ENCODE measurements around the gene CHL1. TPM values are rescaled to one million over a fixed set of nuclear protein-coding genes. Genes with fewer than 3 reads are reported as not detected.

Gene CHL1, protein sequence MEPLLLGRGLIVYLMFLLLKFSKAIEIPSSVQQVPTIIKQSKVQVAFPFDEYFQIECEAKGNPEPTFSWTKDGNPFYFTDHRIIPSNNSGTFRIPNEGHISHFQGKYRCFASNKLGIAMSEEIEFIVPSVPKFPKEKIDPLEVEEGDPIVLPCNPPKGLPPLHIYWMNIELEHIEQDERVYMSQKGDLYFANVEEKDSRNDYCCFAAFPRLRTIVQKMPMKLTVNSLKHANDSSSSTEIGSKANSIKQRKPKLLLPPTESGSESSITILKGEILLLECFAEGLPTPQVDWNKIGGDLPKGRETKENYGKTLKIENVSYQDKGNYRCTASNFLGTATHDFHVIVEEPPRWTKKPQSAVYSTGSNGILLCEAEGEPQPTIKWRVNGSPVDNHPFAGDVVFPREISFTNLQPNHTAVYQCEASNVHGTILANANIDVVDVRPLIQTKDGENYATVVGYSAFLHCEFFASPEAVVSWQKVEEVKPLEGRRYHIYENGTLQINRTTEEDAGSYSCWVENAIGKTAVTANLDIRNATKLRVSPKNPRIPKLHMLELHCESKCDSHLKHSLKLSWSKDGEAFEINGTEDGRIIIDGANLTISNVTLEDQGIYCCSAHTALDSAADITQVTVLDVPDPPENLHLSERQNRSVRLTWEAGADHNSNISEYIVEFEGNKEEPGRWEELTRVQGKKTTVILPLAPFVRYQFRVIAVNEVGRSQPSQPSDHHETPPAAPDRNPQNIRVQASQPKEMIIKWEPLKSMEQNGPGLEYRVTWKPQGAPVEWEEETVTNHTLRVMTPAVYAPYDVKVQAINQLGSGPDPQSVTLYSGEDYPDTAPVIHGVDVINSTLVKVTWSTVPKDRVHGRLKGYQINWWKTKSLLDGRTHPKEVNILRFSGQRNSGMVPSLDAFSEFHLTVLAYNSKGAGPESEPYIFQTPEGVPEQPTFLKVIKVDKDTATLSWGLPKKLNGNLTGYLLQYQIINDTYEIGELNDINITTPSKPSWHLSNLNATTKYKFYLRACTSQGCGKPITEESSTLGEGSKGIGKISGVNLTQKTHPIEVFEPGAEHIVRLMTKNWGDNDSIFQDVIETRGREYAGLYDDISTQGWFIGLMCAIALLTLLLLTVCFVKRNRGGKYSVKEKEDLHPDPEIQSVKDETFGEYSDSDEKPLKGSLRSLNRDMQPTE (N-terminal part only)
- polyA plus RNA-seq: not detected

DNA sequence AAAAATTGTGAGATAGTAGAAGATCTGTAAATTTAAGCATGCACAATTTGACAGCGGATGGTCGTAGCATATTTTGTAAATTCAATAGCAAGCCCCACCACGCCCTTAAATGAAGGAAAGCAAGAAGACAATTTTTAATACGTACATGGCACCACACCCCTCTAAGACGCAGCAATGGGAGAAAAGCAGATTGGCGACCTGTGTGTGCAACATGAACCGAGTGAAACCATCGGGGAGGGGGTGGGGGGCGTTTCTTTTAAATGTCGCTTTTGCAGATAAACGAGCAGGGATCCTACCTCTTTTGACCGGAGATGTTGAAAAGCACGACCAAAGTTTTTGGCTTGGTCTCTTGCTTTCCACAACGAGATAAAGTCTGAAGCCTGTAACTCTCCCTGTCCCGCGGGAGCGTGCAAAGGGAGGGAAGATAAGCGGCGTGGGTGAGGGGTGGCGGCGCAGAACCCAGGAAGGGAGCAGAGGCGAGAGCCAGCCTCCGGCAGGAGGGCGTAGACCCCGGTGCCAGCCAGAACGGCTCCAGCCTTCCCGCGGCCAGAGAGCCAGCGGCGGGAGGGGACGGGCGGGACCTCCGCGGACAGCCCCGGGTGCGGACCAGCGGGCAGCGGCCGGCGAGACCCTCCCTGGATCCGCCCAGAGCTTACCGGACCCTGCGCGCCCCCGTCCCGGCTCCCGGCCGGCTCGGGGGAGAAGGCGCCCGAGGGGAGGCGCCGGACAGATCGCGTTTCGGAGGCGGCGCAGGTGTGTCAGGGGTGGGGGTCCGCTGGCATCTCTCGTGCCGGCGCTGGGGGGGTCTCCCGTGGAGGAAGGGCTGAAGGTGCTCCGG lies at the start of gene CHL1:
CHL1 (plus strand) TSS at position 453 of the 838 bp plus-strand sequence. CDS start 123,014 bp downstream, outside the sequence.
- H3K9me3 Mint-ChIP-seq: peaks cover 5 to 36% (median 12%) of the 10 kb centered on the region in 6 donors
- H3K4me1 Mint-ChIP-seq: peaks cover 0 to 6% of the 10 kb centered on the region in 2 donors
- peaks cover 12 to 15% (median 14%) of the 10 kb centered on the region in 3 donors for H3K27me3 Mint-ChIP-seq (ENCODE audit: low read depth in 3 of 3)
- DNase-seq: no peak
- H3K27ac Mint-ChIP-seq: no peak within 1 kb of the TSS
- H3K4me3 Mint-ChIP-seq: no peak within 1 kb of the TSS
- H3K36me3 Mint-ChIP-seq: peaks cover 4 to 13% (median 5%) of the 10 kb centered on the region in 3 donors

GRCh38 chr3:151614-152189 lies 44.9 kb upstream of the CHL1 start:
- H3K36me3 Mint-ChIP-seq: no peaks in the 10 kb centered on the region
- no peaks in the 10 kb centered on the region for H3K4me1 Mint-ChIP-seq
- no peak overlapping the region for H3K27ac Mint-ChIP-seq
- H3K4me3 Mint-ChIP-seq: no peak overlapping the region
- no peak for DNase-seq
- peaks cover 0 to 12% (median 4%) of the 10 kb centered on the region in 6 donors for H3K9me3 Mint-ChIP-seq
- H3K27me3 Mint-ChIP-seq (ENCODE audit: low read depth in 3 of 3): no peaks in the 10 kb centered on the region

DNA sequence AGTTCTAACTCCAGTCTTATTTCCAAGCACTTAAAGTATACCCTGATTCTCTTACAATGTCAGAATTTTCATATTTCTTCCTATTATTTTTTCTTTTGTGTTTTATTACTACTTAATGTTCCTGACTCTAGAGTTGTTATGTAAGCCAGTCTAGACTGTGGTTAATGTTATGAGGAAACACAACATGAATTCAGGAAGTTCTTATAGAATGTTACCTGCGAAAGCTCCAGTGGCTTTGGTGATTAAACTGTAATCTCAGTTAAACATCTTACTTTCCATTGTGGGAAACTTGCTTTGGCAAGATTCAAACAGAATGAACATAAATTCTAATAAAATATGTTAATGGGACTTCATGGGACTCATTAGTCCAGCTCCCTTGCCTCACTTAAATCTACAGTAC lies 36.6 kb upstream of the CHL1 start:
- peaks cover 0 to 25% (median 5%) of the 10 kb centered on the region in 6 donors for H3K9me3 Mint-ChIP-seq
- no peak for DNase-seq
- H3K27me3 Mint-ChIP-seq (ENCODE audit: low read depth in 3 of 3): peaks cover 0 to 1% (median 0%) of the 10 kb centered on the region in 3 donors
- no peaks in the 10 kb centered on the region for H3K36me3 Mint-ChIP-seq
- no peak overlapping the region for H3K4me3 Mint-ChIP-seq
- no peaks in the 10 kb centered on the region for H3K4me1 Mint-ChIP-seq
- no peak overlapping the region for H3K27ac Mint-ChIP-seq

GRCh38 chr3:166071-166470 lies 30.5 kb upstream of the CHL1 start:
- no peak overlapping the region for H3K27ac Mint-ChIP-seq
- no peak for DNase-seq
- H3K4me1 Mint-ChIP-seq: no peaks in the 10 kb centered on the region
- H3K36me3 Mint-ChIP-seq: no peaks in the 10 kb centered on the region
- H3K9me3 Mint-ChIP-seq: peaks cover 0 to 11% (median 4%) of the 10 kb centered on the region in 6 donors
- peaks cover 0 to 2% (median 1%) of the 10 kb centered on the region in 3 donors for H3K27me3 Mint-ChIP-seq (ENCODE audit: low read depth in 3 of 3)
- H3K4me3 Mint-ChIP-seq: no peak overlapping the region

- H3K9me3 Mint-ChIP-seq: peaks cover 0 to 11% (median 4%) of the 10 kb centered on the region in 6 donors
- H3K4me1 Mint-ChIP-seq: no peaks in the 10 kb centered on the region
Observed at GRCh38 chr3:166799-167198, 29.8 kb upstream of the CHL1 start.

DNA sequence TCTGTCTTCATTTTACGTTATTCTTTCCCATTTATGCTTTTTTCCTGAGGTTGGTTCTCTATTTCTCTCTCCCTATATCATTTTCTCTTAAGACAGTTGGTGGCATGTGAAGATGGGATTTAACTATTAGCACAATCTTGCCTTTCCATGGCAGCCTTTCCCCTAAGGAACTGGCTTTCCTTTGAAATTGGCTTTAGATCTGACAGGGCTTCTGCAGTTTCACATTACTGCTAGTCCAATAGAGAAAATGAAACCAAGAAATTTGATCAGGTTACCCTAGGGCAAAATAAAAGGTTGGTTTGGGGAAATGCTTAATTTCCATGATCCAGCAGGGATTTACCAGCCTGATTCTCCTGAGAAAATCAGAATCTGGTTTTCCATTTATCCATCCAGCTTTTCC lies 22.7 kb upstream of the CHL1 start:
- no peaks in the 10 kb centered on the region for H3K36me3 Mint-ChIP-seq
- H3K9me3 Mint-ChIP-seq: peaks cover 0 to 14% (median 0%) of the 10 kb centered on the region in 6 donors
- H3K27ac Mint-ChIP-seq: no peak overlapping the region
- no peak for DNase-seq
- H3K4me3 Mint-ChIP-seq: no peak overlapping the region
- no peaks in the 10 kb centered on the region for H3K27me3 Mint-ChIP-seq (ENCODE audit: low read depth in 3 of 3)
- H3K4me1 Mint-ChIP-seq: no peaks in the 10 kb centered on the region

More at GRCh38 chr3:166799-167198, 29.8 kb upstream of the CHL1 start:
- Mint-ChIP-seq H3K27me3 (ENCODE audit: low read depth in 3 of 3) (peaks cover 0 to 2% (median 1%) of the 10 kb centered on the region in 3 donors), H3K4me3 (no peak overlapping the region), H3K36me3 (no peaks in the 10 kb centered on the region), H3K27ac (no peak overlapping the region)
- no peak for DNase-seq

DNA sequence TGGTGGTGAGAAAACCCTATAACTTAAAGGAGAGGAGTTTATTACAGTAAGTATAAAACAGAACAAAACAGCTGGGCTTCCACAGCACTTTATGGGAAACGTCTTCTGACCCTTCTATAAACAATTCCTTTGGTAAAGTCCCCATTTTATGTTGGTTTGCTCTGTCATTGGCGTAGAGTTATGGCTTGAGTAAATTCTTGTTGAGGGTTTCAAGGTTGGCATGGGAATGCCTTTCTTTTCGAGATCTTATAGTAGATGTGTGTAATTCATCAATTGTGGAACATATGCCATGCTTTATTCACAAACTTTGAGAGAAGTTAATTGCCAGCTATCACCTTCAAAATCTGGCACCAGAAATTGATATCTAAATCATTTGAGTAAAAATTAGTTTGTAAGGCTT lies 11.6 kb upstream of the CHL1 start:
- Mint-ChIP-seq H3K4me3 (no peak overlapping the region), H3K4me1 (no peaks in the 10 kb centered on the region), H3K27me3 (ENCODE audit: low read depth in 3 of 3) (peaks cover 0 to 2% (median 1%) of the 10 kb centered on the region in 3 donors), H3K27ac (no peak overlapping the region), H3K9me3 (peaks cover 3 to 23% (median 6%) of the 10 kb centered on the region in 6 donors), H3K36me3 (no peaks in the 10 kb centered on the region)
- no peak for DNase-seq

DNA sequence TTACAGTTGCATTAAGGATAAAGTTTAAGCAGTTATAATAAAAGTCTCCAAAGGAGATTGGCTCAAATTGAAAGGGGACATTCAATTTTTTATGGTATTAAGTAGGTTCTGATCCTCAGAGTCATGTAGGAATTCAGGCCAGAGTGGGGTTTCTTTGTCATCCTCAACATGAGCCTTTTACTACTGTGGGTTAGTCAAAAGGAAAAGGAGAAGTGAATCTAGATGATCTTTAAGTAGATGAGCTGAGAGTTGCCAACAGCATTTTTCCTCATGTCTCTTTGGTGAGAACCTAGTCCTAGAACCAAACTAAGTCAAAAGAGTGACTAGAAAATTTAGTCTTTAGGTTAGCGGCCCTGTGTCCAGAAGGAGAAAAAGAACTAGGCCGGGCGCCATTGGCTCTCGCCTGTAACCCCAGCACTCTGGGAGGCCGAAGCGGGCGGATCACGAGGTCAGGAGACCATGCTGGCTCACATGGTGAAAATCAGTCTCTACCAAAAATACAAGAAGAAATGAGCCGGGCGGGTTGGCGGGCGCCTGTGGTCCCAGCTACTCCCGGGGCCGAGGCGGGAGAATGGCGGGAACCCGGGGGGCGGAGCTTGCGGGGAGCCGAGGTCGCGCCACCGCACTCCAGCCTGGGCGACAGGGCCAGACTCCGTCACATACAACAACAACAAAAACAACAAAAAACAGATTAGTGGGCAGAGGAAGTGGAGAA lies 4.2 kb upstream of the CHL1 start:
- Mint-ChIP-seq H3K27ac (no peak overlapping the region), H3K4me3 (no peak overlapping the region), H3K4me1 (peaks cover 0 to 6% of the 10 kb centered on the region in 2 donors)

GRCh38 chr3:194001-194400 lies 2.6 kb upstream of the CHL1 start:
- DNase-seq: no peak
- H3K4me1 Mint-ChIP-seq: peaks cover 0 to 6% of the 10 kb centered on the region in 2 donors
- peaks cover 4 to 13% (median 5%) of the 10 kb centered on the region in 3 donors for H3K36me3 Mint-ChIP-seq
- H3K4me3 Mint-ChIP-seq: no peak overlapping the region
- H3K9me3 Mint-ChIP-seq: peaks cover 8 to 30% (median 12%) of the 10 kb centered on the region in 6 donors
- peaks cover 10 to 15% (median 13%) of the 10 kb centered on the region in 3 donors for H3K27me3 Mint-ChIP-seq (ENCODE audit: low read depth in 3 of 3)
- H3K27ac Mint-ChIP-seq: no peak overlapping the region

More for the DNA sequence above, 4.2 kb upstream of the CHL1 start:
- peaks cover 10 to 35% (median 13%) of the 10 kb centered on the region in 6 donors for H3K9me3 Mint-ChIP-seq
- H3K27me3 Mint-ChIP-seq (ENCODE audit: low read depth in 3 of 3): peaks cover 6 to 15% (median 10%) of the 10 kb centered on the region in 3 donors
- no peak for DNase-seq
- peaks cover 4 to 13% (median 5%) of the 10 kb centered on the region in 3 donors for H3K36me3 Mint-ChIP-seq

GRCh38 chr3:194421-194820 lies 2.1 kb upstream of the CHL1 start:
- no peak overlapping the region for H3K4me3 Mint-ChIP-seq
- peaks cover 12 to 15% (median 14%) of the 10 kb centered on the region in 3 donors for H3K27me3 Mint-ChIP-seq (ENCODE audit: low read depth in 3 of 3)
- no peak for DNase-seq
- H3K4me1 Mint-ChIP-seq: peaks cover 0 to 6% of the 10 kb centered on the region in 2 donors
- H3K9me3 Mint-ChIP-seq: peaks cover 8 to 32% (median 12%) of the 10 kb centered on the region in 6 donors
- H3K36me3 Mint-ChIP-seq: peaks cover 4 to 13% (median 5%) of the 10 kb centered on the region in 3 donors
- H3K27ac Mint-ChIP-seq: no peak overlapping the region

- Mint-ChIP-seq H3K4me3 (no peak overlapping the region), H3K36me3 (peaks cover 4 to 13% (median 5%) of the 10 kb centered on the region in 3 donors), H3K4me1 (peaks cover 0 to 6% of the 10 kb centered on the region in 2 donors), H3K27ac (no peak overlapping the region), H3K27me3 (ENCODE audit: low read depth in 3 of 3) (peaks cover 12 to 15% (median 14%) of the 10 kb centered on the region in 3 donors), H3K9me3 (peaks cover 5 to 32% (median 12%) of the 10 kb centered on the region in 6 donors)
- no peak for DNase-seq
Observed at GRCh38 chr3:195666-196065, 897 bp upstream of the CHL1 start.

Data from immature natural killer cell (primary cell).